Measurements from ENCODE around the gene SPATA33. TPM values are rescaled to one million over a fixed set of nuclear protein-coding genes. Genes with fewer than 3 reads are reported as not detected.
A peak's percentile ranks its signal among the peaks of the same experiment; 100 is the strongest.

SPATA33 gene
- 6.1 TPM for polyA plus RNA-seq (2012; ENCODE audit: insufficient read depth, insufficient read length, low read depth)

DNA sequence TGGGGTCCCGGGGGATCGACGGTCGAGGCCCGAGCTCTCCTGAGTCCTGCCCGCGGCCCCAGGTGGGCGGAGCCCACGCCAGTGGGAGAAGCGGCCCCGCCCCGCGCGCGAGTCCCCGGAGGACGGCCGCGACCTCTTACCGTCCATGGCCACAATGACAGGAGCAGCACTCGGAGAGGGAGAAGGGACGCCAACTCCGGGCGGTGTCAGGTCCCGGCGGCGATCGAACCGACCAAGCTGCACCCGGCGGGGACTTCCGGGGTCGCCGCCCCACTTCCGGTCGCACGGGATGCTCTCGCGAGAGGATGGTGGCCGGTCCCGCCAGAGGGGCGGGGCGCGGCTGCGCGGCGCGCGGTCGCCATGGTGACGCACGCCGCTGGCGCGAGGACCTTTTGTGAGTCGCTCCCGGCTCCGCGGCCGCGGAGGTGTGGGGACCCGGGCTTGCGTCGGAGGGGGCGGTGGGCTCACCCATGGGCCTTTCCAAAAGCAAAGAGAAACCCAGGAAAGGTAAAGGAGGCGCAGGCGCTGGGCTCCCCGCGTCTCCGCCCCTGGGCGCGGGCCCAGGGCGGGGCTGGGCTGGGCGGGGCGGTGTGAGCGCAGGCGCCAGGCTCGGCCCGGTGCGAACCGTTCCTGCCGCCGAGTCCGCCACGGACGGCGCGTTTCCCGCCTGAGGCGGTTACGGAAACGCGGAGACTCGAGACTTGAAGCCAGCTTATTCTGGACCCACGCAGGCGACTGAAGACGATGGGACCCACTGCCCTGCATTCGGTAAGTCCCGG is at the start of gene SPATA33, which contains the start of gene CHMP1A:
Gene SPATA33 (plus strand): TSS at position 395 of the 779 bp plus-strand sequence. CDS start 76 bp downstream, at position 471.
Gene CHMP1A (minus strand): TSS at position 267 of the 779 bp plus-strand sequence. CDS start 120 bp downstream, at position 147.
- no peaks in the 10 kb centered on the region for H3K27me3 ChIP-seq
- H3K4me3 ChIP-seq (ENCODE audit: low read depth, low read length): peak within 1 kb of the TSS; percentile 94
- peak; percentile 94 for DNase-seq
- TF ChIP-seq, protein P1, sequence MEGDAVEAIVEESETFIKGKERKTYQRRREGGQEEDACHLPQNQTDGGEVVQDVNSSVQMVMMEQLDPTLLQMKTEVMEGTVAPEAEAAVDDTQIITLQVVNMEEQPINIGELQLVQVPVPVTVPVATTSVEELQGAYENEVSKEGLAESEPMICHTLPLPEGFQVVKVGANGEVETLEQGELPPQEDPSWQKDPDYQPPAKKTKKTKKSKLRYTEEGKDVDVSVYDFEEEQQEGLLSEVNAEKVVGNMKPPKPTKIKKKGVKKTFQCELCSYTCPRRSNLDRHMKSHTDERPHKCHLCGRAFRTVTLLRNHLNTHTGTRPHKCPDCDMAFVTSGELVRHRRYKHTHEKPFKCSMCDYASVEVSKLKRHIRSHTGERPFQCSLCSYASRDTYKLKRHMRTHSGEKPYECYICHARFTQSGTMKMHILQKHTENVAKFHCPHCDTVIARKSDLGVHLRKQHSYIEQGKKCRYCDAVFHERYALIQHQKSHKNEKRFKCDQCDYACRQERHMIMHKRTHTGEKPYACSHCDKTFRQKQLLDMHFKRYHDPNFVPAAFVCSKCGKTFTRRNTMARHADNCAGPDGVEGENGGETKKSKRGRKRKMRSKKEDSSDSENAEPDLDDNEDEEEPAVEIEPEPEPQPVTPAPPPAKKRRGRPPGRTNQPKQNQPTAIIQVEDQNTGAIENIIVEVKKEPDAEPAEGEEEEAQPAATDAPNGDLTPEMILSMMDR (IDR thresholded peaks at IDR 0.05; ENCODE audit: low read depth, low read length): no peak
- no peaks in the 10 kb centered on the region for H3K4me1 ChIP-seq
- H3K9me3 ChIP-seq: no peaks in the 10 kb centered on the region
- H3K36me3 ChIP-seq: peaks cover 17% of the 10 kb centered on the region

DNA sequence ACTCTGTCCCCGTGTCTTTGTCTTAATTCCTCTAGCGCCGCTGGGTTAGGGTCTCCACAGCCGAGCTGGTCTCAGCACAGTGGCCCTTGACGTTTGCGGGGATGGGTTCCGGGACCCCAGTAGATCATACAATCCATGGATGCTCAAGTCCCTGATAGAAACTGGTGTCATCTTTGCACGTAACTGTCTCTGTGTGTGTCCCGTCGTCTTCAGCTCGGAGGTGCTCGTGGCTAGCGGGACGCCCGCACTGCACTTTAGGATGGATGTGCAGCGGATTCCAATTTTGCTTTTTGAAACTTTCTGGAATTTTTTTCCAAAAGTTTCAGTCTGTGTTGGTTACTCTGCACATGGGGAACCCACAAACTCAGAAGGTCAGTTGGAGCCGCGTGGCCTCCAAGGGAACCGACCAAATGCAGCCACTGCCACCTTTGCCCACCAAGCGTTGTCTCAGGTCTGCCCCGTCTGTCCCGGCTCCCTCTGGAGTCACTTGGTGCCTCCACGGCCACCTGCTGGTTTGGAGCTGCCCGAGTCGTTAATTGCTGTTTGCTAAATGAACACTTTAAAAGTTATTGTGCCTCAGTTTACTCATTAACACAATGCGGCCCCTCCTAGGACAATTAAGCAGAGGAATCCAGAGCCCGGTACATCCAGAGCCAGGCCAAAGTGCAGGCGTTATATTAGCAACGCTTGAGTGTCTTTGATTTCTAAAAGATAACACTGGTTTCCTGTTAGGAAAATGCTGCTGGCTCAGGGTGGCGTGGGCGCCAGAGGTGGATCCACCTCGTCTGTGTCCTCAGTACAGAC is 49.5 kb upstream of the SPATA33 start:
- no peak overlapping the region for H3K4me3 ChIP-seq (ENCODE audit: low read depth, low read length)

DNA sequence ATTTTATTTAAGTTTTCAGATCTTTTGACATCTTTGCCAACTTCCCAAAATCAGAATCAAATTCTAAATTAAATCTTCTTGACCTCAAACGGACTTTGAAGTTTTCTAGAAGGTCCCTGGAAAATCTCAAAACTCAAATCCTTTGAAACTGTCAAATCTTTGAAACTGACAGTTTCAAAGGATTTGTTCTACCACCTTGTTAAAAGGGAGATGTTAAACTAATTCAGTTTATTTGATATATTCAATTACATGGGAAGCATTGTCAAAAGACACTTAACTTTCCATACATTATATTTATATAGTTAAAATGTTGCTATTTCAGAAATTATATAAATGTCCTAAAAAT is 47.6 kb upstream of the SPATA33 start:
- no peaks in the 10 kb centered on the region for H3K27me3 ChIP-seq
- no peak for DNase-seq

More for the DNA sequence above, 49.5 kb upstream of the SPATA33 start:
- peaks cover 9% of the 10 kb centered on the region for H3K4me1 ChIP-seq
- H3K36me3 ChIP-seq: no peaks in the 10 kb centered on the region
- no peak for DNase-seq
- TF ChIP-seq, protein P1 (IDR thresholded peaks at IDR 0.05; ENCODE audit: low read depth, low read length): no peak
- no peaks in the 10 kb centered on the region for H3K27me3 ChIP-seq
- no peaks in the 10 kb centered on the region for H3K9me3 ChIP-seq

DNA sequence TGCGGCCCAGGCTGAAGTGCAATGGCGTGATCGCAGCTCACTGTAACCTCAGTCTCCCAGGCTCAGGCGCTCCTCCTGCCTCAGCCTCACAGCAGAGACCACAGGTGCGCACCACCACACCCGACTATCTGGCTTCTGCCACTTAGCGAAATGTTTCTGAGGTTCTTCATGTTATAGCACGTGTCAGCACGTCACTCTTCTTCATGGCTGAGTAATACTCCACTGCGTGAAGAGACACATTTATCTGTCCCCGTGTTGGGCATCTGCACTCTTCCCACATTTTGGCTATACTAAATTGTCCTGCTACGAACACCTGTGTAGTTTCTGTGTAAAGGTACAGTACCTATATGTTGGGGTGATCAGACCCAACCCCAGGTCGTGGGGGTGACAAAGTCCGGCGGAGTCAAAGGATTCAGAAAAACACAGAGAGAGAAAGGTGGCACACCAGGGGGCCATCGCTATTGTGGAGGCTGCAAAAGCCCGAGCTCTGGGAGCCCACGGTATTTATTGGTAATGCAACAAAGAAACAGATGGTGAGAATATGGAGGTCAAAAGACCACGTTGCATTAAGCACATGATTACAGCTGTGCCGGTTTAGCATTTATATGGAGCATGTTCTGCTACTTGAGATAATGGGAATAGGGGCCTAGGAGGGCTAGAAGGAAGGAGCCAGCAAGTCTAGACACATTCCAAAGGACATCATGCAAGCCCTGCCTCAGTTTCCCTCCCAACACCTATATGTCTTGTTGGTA is 45.0 kb upstream of the SPATA33 start:
- H3K4me1 ChIP-seq: peaks cover 9% of the 10 kb centered on the region
- H3K9me3 ChIP-seq: no peaks in the 10 kb centered on the region
- H3K36me3 ChIP-seq: no peaks in the 10 kb centered on the region
- no peak overlapping the region for H3K4me3 ChIP-seq (ENCODE audit: low read depth, low read length)
- TF ChIP-seq, protein P1 (IDR thresholded peaks at IDR 0.05; ENCODE audit: low read depth, low read length): no peak
- no peaks in the 10 kb centered on the region for H3K27me3 ChIP-seq
- no peak for DNase-seq

More for the DNA sequence above, 47.6 kb upstream of the SPATA33 start:
- Histone ChIP-seq H3K9me3 (no peaks in the 10 kb centered on the region), H3K36me3 (no peaks in the 10 kb centered on the region), H3K4me3 (ENCODE audit: low read depth, low read length) (no peak overlapping the region), H3K4me1 (peaks cover 9% of the 10 kb centered on the region)
- TF ChIP-seq, protein P1 (IDR thresholded peaks at IDR 0.05; ENCODE audit: low read depth, low read length): no peak

DNA sequence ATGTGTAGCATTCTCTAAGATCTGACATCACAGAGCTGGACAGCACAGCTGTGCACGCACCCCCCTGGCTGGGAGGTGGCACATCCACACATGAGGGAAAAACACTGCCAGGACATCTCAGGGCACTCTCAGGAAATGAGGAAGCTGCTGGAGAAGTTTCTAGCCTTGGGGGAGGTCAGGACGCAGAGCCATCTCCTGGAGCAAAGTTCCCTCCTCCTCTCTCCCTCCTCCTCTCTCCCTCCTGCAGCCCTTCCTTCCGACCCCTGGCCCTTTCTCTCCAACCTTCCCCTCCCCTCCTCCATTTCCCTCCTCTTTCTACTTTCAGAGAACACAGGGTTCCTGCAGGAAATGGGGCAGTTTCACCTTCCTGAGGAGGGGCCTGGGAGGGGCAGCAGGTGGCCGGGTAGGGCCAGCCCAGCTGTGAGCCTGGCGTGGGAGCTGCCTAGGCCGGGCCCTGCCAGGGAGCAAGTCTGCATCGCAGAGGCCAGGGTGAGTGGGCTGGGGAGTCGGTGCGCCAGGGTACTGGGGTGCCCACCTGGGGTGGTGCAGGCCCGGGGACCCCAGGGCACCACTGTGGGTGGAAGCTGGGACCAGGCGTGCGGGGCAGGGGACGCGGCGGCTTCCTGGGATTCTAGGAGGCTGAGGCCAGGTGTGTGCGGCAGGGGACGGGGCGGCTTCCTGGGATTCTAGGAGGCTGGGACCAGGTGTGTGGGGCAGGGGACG is 44.2 kb upstream of the SPATA33 start, which contains the start of gene DPEP1:
Gene DPEP1 (plus strand): TSS at position 412 of the 723 bp plus-strand sequence. CDS start 16,769 bp downstream, outside the sequence.
- no peaks in the 10 kb centered on the region for H3K27me3 ChIP-seq
- TF ChIP-seq, protein P1 (IDR thresholded peaks at IDR 0.05; ENCODE audit: low read depth, low read length): no peak
- H3K4me1 ChIP-seq: peaks cover 6% of the 10 kb centered on the region
- no peaks in the 10 kb centered on the region for H3K9me3 ChIP-seq
- H3K4me3 ChIP-seq (ENCODE audit: low read depth, low read length): no peak within 1 kb of the TSS
- H3K36me3 ChIP-seq: no peaks in the 10 kb centered on the region
- DNase-seq: no peak
